ENCODE data around the gene ELAC1.

DNA sequence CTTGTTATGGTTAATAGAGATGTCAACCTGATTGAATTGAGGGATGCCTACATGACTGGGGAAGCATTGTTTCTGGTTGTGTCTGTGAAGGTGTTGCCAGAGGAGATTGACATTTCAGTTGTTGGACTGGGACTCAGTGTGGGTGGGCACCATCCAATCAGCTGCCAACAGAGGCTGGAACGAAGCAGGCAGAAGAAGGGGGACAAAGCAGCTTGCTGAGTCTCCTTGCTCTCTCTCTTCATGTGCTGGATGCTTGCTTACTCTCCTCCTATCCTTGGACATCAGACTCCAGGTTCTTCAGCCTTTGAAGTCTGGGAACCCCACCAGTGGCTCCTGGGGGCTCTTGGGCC, 39.9 kb downstream of the ELAC1 start:
- TF ChIP-seq CTCF (conservative IDR thresholded peaks at IDR 0.05) (no peak), ZFX (IDR thresholded peaks at IDR 0.05) (no peak)

Measured in C4-2B (cell line).